Liver (tissue), 3 donors: ENCODE results near the gene FAM13A.

Source experiments
- CTCF ChIP-seq: fragments of 150-350 bp; IDR thresholded peaks from 2 replicates; pipeline ENCODE4 v1.5.1; 2017; ENCODE audit warnings: improper control_type of control experiment, low read depth, low read length; ENCODE audit not compliant: missing input control
- JUND ChIP-seq, 2 donors: IDR thresholded peaks; 2 replicates each; pipeline ENCODE4 v1.6.1; 2016; ENCODE audit warnings: antibody characterized with exemption in 2 of 2
- RAD21 ChIP-seq, 2 donors: IDR thresholded peaks; 2 replicates each; pipeline ENCODE4 v1.6.1; 2016; ENCODE audit warnings: antibody characterized with exemption in 2 of 2, mild to moderate bottlenecking in 2 of 2
- RXRA ChIP-seq, 2 donors: IDR thresholded peaks; 2 replicates each; pipeline ENCODE4 v1.6.1; 2017 to 2018; ENCODE audit warnings: antibody characterized with exemption in 2 of 2, mild to moderate bottlenecking in 1 of 2
- SP1 ChIP-seq: IDR thresholded peaks from 2 replicates; pipeline ENCODE4 v1.6.1; 2018; ENCODE audit warnings: antibody characterized with exemption, mild to moderate bottlenecking
- TAF1 ChIP-seq: conservative IDR thresholded peaks from 2 replicates; pipeline ENCODE4 v1.6.1; 2016; ENCODE audit warnings: antibody characterized with exemption, mild to moderate bottlenecking
- YY1 ChIP-seq: IDR thresholded peaks from 2 replicates; pipeline ENCODE4 v1.6.1; 2016; ENCODE audit warnings: antibody characterized with exemption, mild to moderate bottlenecking
- TF ChIP-seq, protein P1 (sequence below): IDR thresholded peaks from 2 replicates; pipeline ENCODE4 v1.6.1; 2016; ENCODE audit warnings: antibody characterized with exemption, mild to moderate bottlenecking
- donor health status: healthy.
- donor health status: healthy.

- TF ChIP-seq TAF1 (no peak), CTCF (no peak), RXRA (IDR thresholded peaks at IDR 0.05) (no peak), SP1 (no peak), RAD21 (IDR thresholded peaks at IDR 0.05) (no peak), JUND (IDR thresholded peaks at IDR 0.05) (no peak), YY1 (no peak)
- TF ChIP-seq, protein P1, sequence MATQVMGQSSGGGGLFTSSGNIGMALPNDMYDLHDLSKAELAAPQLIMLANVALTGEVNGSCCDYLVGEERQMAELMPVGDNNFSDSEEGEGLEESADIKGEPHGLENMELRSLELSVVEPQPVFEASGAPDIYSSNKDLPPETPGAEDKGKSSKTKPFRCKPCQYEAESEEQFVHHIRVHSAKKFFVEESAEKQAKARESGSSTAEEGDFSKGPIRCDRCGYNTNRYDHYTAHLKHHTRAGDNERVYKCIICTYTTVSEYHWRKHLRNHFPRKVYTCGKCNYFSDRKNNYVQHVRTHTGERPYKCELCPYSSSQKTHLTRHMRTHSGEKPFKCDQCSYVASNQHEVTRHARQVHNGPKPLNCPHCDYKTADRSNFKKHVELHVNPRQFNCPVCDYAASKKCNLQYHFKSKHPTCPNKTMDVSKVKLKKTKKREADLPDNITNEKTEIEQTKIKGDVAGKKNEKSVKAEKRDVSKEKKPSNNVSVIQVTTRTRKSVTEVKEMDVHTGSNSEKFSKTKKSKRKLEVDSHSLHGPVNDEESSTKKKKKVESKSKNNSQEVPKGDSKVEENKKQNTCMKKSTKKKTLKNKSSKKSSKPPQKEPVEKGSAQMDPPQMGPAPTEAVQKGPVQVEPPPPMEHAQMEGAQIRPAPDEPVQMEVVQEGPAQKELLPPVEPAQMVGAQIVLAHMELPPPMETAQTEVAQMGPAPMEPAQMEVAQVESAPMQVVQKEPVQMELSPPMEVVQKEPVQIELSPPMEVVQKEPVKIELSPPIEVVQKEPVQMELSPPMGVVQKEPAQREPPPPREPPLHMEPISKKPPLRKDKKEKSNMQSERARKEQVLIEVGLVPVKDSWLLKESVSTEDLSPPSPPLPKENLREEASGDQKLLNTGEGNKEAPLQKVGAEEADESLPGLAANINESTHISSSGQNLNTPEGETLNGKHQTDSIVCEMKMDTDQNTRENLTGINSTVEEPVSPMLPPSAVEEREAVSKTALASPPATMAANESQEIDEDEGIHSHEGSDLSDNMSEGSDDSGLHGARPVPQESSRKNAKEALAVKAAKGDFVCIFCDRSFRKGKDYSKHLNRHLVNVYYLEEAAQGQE = no peak
Observed at GRCh38 chr4:88937081-88937480, 119.9 kb downstream of the FAM13A start.
